Hematopoietic multipotent progenitor cell treated with erythropoietin and hydrocortisone succinate and interleukin-3 and kit ligand, for 6 days (in vitro differentiated cells): ENCODE measurements around the gene TASOR2.

Source experiments
- DNase-seq: peaks from one replicate; pipeline ENCODE4 v3.0.0-alpha.2; 2015

The TASOR2 gene

GRCh38 chr10:5658871-5659618 lies 25.6 kb upstream of the TASOR2 start:
- no peak for DNase-seq

GRCh38 chr10:5659702-5660528 lies 24.7 kb upstream of the TASOR2 start:
- peak; percentile 51 for DNase-seq

GRCh38 chr10:5661043-5661442 lies 23.6 kb upstream of the TASOR2 start:
- no peak for DNase-seq

GRCh38 chr10:5662708-5663579 lies 21.7 kb upstream of the TASOR2 start:
- no peak for DNase-seq

- DNase-seq = peak; percentile 38
These were observed 20.8 kb upstream of the TASOR2 start for GRCh38 chr10:5663692-5664427.

- DNase-seq = peak; percentile 53
These were observed 19.1 kb upstream of the TASOR2 start for GRCh38 chr10:5665373-5666007.

- DNase-seq = peak; percentile 84
These were observed 18.4 kb upstream of the TASOR2 start, which contains the start of gene ASB13 for GRCh38 chr10:5666008-5666840. TSS of gene ASB13 (minus strand) at chr10:5666595. CDS start at chr10:5666551, 44 bp downstream.

- DNase-seq = peak; percentile 12
These were observed 17.6 kb upstream of the TASOR2 start for GRCh38 chr10:5666841-5667630.

GRCh38 chr10:5668429-5668828 lies 16.2 kb upstream of the TASOR2 start:
- DNase-seq = no peak

- DNase-seq = peak; percentile 61
These were observed 15.0 kb upstream of the TASOR2 start for GRCh38 chr10:5669604-5670003.

- DNase-seq = no peak
These were observed 13.8 kb upstream of the TASOR2 start for GRCh38 chr10:5670662-5671375.

- no peak for DNase-seq
These were observed 6.1 kb upstream of the TASOR2 start for GRCh38 chr10:5678397-5679036.

- no peak for DNase-seq
These were observed 5.6 kb upstream of the TASOR2 start for GRCh38 chr10:5679037-5679435.

- DNase-seq = no peak
These were observed 5.0 kb upstream of the TASOR2 start for GRCh38 chr10:5679606-5680005.

- no peak for DNase-seq
These were observed 2.7 kb upstream of the TASOR2 start for GRCh38 chr10:5681930-5682329.

GRCh38 chr10:5683065-5683464 lies 1.6 kb upstream of the TASOR2 start:
- no peak for DNase-seq

GRCh38 chr10:5684971-5685763 lies 529 bp downstream of the TASOR2 start:
- peak; percentile 85 for DNase-seq

GRCh38 chr10:5685764-5686240 lies 1.2 kb downstream of the TASOR2 start:
- DNase-seq = peak; percentile 36
